Activated T-helper 1 cell treated with anti-CD3 and anti-CD28 coated beads, Interleukin-2, amount 50 U/mL, for 16 hours (primary cell): ENCODE results near the gene RGS3.

Experiments used
- DNase-seq, 2 donors: peaks; one replicate each; pipeline ENCODE4 v3.0.0-alpha.2; 2020; ENCODE audit warnings: low read depth in 1 of 2, low spot score in 1 of 2

The RGS3 gene

DNA sequence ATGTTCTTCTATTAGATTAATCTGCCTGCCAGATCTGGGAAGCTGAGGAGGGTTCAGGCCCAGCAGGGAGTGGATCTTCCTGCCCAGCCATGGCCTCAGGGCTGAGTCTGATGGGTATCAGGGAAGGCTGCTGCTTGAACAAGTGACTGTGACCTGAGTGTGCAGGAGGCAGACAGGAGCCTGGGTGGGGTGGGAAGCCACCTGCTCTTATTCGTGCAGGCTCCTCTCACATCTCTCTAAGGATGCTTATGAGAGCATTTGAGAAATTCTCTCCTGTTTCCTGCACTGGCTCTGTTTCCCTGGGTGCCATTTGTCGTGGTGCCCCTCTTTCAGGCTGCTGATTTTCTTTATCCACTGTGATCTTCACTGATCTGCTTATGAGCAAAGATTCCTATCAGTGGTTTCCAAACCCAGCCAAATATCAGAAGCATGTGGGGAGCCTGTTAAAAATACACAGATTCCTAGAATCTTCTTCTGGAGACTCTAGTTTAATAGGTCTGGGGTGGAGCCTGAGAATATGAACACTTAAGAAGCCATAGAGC lies 2.1 kb downstream of the RGS3 start:
- DNase-seq = no peak

DNA sequence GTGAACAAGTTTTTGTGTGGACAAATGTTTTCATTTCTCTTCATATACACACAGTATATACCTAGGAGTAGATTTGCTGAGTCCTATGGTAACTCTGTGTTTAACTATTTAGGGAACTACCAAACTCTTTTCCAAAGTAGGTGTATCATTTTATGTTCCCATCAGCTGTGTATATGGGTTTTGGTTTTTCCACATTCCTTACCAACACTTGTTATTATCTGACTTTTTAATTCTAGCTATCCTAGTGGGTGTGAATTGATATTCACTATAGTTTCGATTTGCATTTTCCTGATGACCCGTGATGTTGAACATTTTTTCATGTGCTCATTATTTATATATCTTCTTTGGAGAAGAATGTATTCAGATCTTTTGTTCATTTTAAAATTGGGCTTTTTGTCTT lies 3.7 kb downstream of the RGS3 start:
- no peak for DNase-seq

- DNase-seq = no peak
Observed at GRCh38 chr9:113468716-113469448, 5.4 kb downstream of the RGS3 start.

DNA sequence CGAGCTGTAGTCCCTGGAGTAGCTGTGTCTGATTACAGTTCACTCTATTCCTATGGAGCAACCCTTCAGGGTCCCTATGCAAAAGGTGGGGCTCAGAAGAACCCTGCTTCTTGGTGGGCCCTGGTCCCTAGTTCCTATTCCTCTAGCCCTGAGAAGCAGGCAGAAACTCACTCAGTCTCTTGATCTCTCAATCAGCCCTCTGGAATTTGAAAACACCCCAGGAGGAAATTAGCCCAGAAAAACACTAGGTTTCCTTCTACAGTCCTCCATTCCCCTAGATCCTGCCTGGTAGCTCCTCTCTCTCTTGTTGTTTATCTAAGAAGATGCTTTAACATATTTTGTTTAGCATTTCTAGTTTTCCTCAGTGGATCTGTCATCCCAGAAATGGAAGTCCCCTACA lies 7.6 kb downstream of the RGS3 start:
- DNase-seq = no peak

GRCh38 chr9:113471566-113471965 lies 8.0 kb downstream of the RGS3 start:
- no peak for DNase-seq

GRCh38 chr9:113472199-113472598 lies 8.7 kb downstream of the RGS3 start:
- no peak for DNase-seq

GRCh38 chr9:113474360-113475028 lies 11.0 kb downstream of the RGS3 start:
- DNase-seq = no peak

DNA sequence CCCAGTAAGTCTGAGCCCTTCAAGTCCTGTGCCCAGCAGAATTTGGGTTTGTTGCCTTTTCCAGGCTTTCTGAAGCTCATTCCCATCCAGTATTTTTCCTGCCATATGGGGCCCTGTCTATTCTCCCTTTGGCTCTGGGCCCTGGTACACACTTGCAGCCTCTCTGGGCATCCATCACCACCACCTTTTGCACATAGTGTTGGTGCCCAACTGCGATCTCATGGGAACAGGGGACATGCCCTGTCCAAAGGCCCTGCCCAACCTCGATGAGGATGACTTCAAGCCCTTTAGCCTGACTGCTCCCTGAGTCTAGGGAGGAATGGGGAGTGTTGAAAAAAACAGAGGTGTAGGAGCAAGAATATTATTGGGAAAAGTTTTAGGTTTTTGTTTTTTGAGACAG lies 11.5 kb downstream of the RGS3 start:
- DNase-seq = no peak

GRCh38 chr9:113475992-113476391 lies 12.5 kb downstream of the RGS3 start:
- DNase-seq = no peak

DNA sequence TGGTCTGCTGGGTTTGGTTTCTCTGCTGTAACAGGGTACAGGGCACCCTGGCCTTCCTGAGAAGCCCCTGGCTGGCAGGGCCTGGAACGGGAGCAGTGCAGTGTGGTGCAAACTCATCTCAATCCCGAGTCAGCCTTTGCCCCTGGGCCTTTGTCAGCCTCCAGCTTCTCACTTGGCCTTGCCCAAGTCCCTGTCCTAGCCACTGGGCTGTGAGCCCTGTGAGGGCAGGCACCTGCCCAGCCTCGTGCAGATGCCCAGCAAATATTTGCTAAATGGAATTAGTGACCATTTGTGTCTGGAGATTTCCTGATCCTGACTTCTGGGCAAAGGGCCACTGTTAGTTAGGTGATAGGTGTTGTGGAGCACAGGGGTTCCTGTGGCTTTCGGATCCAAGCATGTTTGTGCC lies 13.0 kb downstream of the RGS3 start:
- DNase-seq = no peak

DNA sequence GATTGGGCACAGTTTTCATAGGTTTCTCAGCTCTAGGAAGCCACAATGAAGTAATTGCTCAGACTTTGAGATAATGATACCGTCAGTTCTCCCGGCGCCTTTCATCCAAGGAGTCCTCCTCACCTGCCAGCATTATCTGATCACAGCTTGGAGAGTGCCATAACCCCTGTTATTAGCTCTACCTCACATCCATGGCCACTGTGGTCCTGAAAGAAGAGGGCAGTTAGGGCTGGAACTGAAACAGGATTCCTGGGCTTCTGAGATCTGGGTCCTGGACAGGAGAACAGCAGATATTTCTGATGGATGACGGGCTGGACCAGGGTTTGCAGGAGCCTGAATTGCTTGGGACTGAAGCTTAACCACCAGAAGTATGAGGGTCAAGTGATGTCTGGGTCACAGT lies 13.5 kb downstream of the RGS3 start:
- no peak for DNase-seq

GRCh38 chr9:113477661-113478060 lies 14.1 kb downstream of the RGS3 start:
- no peak for DNase-seq

GRCh38 chr9:113479174-113479621 lies 15.7 kb downstream of the RGS3 start:
- DNase-seq = no peak

DNA sequence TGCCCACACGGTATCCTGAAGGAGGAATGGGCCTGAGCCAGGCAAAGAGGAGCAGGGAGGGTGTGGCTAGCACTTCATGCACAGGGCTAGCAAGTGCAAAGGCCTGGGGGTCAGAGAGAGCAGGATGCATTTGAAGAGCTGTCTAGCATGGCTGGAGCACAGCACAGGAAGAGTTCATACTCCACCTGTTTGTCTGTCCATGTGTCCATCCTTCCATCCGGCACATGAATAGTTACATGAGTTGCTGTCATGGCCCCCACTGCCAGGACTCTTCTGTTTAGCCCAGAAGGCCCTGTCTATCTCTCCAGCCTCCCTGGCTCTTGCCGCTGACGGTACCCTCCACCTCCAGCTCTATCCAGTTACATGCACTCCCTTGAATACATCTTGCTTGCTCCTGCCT lies 17.1 kb downstream of the RGS3 start:
- DNase-seq = no peak

GRCh38 chr9:113481176-113481787 lies 17.8 kb downstream of the RGS3 start:
- DNase-seq = no peak

DNA sequence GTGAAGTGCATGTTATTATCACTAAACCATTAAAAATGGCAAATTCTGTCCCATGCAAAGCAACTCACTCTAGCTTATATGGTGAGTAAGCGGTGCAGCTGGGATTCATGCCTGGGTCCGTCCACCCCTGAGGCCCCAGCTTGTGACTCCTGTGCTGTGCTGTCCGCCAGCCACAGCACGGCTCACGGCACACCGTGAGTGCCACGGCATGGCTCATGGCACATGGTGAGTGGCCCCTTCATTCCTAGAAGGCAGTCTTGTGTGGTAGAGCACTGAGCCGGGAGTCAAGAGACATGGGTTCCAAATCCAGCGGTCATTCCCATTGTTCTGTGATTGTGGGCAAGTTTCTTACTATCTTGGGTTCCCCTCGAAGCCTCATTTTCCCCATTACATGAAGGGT lies 18.8 kb downstream of the RGS3 start:
- no peak for DNase-seq

- DNase-seq = no peak
Observed at GRCh38 chr9:113482991-113483675, 19.6 kb downstream of the RGS3 start.

GRCh38 chr9:113483676-113484257 lies 20.2 kb downstream of the RGS3 start:
- DNase-seq = no peak

DNA sequence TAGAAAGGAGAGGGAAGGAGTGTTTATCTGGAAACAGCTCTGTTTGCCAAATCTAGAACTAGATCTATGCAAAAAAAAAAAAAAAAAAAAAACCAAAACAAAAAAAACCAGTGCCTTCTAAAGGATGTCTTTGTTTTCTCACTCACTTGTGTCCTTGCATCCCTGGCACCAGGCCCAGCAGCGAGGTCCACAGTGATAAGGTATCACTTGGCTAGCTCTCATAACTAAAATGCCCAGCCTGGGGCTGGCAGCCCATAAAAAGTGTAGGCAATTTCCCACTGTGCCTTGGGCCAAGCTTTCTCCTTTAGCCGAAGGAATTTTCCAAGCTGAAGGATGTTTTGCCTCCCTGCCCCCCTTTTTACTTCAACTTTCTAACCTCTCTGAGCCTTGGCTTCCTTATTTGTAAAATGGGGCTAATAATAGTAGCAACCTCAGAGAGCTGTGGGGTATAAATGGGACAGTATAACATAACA lies 20.8 kb downstream of the RGS3 start:
- DNase-seq = no peak

GRCh38 chr9:113485761-113486115 lies 22.2 kb downstream of the RGS3 start:
- no peak for DNase-seq

DNA sequence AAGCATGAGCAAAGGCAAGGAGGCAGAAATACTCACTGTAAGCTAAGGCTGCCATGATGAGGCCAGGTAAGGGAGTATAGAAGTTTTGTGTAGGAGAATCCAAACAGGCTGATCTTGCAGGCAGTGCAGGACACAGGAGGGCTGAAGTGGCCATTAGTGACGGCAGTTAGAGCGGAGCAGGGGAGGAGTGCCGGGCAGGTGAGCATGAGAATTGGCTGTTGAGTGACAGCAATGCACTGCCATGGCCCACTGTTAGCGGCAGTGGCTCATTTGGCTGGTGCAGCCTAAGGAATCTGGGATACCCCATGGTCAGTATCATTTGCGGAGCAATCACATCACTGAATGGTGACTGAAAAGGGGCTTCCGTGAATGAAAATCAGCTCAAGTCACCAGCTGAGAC lies 22.8 kb downstream of the RGS3 start:
- DNase-seq = no peak
